Activated naive CD4-positive, alpha-beta T cell treated with anti-CD3 and anti-CD28 coated beads for 36 hours (primary cell): ENCODE results near the gene STX5. TPM values are rescaled to one million over a fixed set of nuclear protein-coding genes. Genes with fewer than 3 reads are reported as not detected.
"Not testable (repeated sequence)": the region's sequence is repeated elsewhere in the genome, so short reads cannot be mapped to it uniquely, and the experiment has no call there.

ENCODE experiments used
- CTCF ChIA-PET: fragments of 350-600 bp; sonication (Branson Sonifier 250); formaldehyde crosslinking; loops from one replicate; lab custom pipeline; 2021; ENCODE audit warnings: antibody characterized with exemption; lab: Charles Lee
- DNase-seq: peaks from one replicate; pipeline ENCODE4 v3.0.0-alpha.2; 2020
- H3K27ac Mint-ChIP-seq: one replicate; pipeline ENCODE4 v1.8.0; 2021; ENCODE audit warnings: mild to moderate bottlenecking, mixed read lengths
- H3K27me3 Mint-ChIP-seq: one replicate; pipeline ENCODE4 v1.8.0; 2021; ENCODE audit warnings: low read depth, mixed read lengths
- H3K36me3 Mint-ChIP-seq: one replicate; pipeline ENCODE4 v1.8.0; 2021; ENCODE audit warnings: low read depth, mixed read lengths
- H3K4me1 Mint-ChIP-seq: one replicate; pipeline ENCODE4 v1.8.0; 2021; ENCODE audit warnings: low read depth, mixed read lengths
- H3K4me3 Mint-ChIP-seq: one replicate; pipeline ENCODE4 v1.8.0; 2021; ENCODE audit warnings: mild to moderate bottlenecking, moderate library complexity, mixed read lengths
- H3K9me3 Mint-ChIP-seq: one replicate; pipeline ENCODE4 v1.8.0; 2021; ENCODE audit warnings: mixed read lengths
- intact Hi-C: fragments of 100-400 bp; cut with micrococcal nuclease; formaldehyde crosslinking; loops from one replicate; pipeline ENCODE4 v1.15.1; 2023
- total RNA-seq, 2 experiments: library from RNA; stranded (reverse); gene quantifications; one replicate each; pipeline ENCODE4 v1.2.3, GENCODE V29; 2021

The STX5 gene
- total RNA-seq, 2 experiments from 2014 or later = 22.7 to 23.0 TPM

DNA sequence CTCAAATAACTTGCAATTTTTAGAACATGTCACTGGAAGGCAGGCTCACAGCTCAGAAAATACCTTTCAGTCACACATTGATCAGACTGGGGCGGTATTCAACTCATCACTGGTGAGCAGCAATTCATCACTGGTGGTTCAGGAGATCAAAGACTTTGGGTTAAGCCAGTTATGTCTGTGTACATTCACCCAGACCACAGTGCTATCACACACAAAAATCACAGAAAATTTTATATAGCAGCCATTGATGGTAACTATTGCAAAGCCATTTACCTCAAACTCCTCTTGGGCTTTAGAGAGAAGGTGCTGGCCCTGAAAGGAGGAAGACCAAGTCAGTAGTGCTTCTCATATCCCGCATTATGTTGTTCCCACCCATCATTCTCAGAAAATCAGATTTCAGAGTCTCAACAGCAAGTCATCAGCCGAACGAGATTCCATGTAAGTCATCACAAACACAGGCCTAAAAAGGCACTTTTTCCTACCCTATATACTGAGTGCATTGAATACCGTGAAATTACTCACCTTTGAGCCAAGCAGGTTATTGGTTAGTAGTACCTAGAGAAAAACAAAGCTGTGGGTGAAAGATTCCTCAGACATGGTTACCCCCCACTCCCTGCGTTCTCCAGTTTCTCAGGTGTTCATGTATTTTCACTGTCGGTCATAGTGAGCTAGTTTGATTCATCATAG is 21.6 kb upstream of the STX5 start:
- H3K4me3 Mint-ChIP-seq = peak overlapping the region; percentile 99
- H3K27me3 Mint-ChIP-seq = no peaks in the 10 kb centered on the region
- H3K9me3 Mint-ChIP-seq = no peaks in the 10 kb centered on the region
- peaks cover 37% of the 10 kb centered on the region for H3K4me1 Mint-ChIP-seq
- peak overlapping the region; percentile 96 for H3K27ac Mint-ChIP-seq
- peak; percentile 49 for DNase-seq
- peaks cover 61% of the 10 kb centered on the region for H3K36me3 Mint-ChIP-seq
- CTCF ChIA-PET = interaction anchor here (0.8 to 2.5 kb wide), 5 partner anchors 9 to 288 kb away, joined by 3 to 6 read pairs (median 4); partner anchors contain the start of gene SLC3A2
- intact Hi-C loops = no loop called here

DNA sequence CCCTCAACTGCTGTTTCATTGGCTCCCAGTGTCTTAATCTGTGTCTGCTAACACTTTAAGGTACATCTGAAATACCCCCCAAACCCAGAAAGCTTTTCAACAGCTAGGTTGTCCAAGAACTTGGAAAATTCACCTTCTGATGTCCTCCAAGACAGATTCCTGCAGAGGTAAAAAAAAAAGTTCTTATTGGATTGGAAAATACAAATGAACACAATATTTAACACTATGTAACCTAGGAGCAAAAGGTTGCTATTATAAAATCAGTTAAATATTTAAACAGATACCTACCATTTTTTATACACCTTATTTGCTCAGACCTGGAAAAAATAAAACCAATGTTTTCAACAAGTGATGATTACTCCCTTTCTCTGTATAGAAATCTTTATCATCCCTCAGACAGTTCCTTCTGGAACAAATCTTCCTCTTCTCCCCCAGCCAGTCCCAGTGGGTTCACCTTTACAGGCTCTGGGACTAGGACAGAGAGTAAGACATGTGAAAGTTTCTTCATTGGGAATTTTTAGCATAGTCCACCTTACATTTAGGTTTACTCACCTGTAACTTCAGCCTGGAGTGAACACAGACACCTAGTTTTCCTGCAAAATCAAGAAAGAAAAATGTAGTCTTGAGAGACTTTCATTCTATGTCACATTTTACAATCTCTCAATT is 20.8 kb upstream of the STX5 start:
- CTCF ChIA-PET = interaction anchor here (0.7 to 0.8 kb wide), 2 partner anchors 59 to 287 kb away, joined by 3 read pairs; no protein-coding TSS in a partner anchor
- Mint-ChIP-seq H3K4me3 (peak overlapping the region; percentile 99), H3K27me3 (no peaks in the 10 kb centered on the region), H3K9me3 (no peaks in the 10 kb centered on the region), H3K4me1 (peaks cover 30% of the 10 kb centered on the region), H3K36me3 (peaks cover 53% of the 10 kb centered on the region), H3K27ac (peak overlapping the region; percentile 96)
- no peak for DNase-seq
- intact Hi-C loops = no loop called here

DNA sequence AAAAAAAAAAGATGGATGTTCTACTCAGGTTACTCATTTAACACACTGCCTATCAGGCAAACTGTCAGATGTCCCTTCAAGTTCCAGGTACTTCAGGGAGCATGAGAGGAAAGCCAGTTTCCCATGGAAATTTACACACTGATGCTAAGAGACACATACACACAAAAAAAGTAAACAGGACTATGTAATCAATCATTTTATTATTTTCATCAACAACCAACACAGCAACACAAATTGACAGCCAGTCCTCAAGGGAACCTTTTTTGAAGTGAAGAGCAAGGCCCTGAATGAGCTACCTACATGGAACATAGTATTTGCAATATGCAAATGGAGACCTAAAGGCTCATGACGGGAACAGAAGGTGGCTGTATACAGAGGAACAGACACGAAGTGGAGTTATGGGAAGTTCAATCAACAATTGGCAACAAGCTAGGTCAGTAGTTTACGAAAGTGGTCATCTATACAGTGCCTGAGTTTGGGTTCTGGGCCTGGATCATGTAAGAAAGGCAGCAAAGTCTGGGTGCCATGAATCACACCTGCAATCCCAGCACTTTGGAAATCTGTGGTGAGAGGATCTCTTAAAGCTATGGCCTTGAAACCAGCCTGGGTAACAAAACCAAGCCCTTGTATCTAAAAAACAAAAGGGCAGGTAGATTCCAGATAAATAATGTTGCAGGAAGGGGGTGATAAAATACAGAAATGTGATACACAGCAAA is 20.1 kb upstream of the STX5 start:
- no peaks in the 10 kb centered on the region for H3K27me3 Mint-ChIP-seq
- no peaks in the 10 kb centered on the region for H3K9me3 Mint-ChIP-seq
- peaks cover 23% of the 10 kb centered on the region for H3K4me1 Mint-ChIP-seq

DNA sequence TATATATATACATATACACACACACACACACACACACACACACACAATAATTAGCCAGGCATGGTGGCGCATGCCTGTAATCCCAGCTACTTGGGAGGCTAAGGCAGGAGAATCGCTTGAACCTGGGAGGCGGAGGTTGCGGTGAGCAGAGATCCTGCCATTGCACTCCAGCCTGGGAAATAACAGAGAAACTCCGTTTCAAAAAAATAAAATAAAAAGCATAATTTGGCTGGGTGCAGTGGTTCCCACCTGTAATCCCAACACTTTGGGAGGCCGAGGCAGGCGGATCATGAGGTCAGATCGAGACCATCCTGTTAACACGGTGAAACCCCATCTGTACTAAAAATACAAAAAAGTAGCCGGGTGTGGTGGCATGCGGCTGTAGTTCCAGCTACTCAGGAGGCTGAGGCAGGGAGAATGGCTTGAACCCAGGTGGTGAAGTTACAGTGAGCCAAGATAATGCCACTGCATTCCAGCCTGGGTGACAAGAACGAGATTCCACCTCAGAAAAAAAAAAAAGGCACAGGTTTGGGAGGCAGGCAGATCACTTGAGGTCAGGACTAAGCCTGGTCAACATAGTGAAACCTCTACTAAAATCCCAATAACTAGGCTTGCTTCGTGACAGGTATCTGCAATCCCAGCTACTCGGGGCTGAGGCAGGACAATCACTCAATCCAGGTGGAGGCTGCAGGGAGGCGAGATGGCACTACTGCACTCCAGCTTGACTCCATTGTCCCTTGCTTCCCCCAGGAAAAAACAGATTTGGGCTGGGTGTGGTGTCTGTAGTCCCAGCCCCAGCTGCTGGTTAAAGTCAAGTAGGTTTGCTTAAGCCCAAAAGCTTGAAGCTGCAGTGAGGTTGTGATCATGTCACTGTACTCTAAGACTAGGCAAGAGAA is 19.3 kb upstream of the STX5 start:
- CTCF ChIA-PET = interaction anchor here (0.6 to 2.2 kb wide), 2 partner anchors 10 to 42 kb away, joined by 3 to 7 read pairs; no protein-coding TSS in a partner anchor
- Mint-ChIP-seq H3K4me1 (peaks cover 23% of the 10 kb centered on the region), H3K27me3 (no peaks in the 10 kb centered on the region), H3K9me3 (no peaks in the 10 kb centered on the region), H3K4me3 (peak overlapping the region; percentile 99), H3K36me3 (peaks cover 45% of the 10 kb centered on the region), H3K27ac (peak overlapping the region; percentile 84)
- DNase-seq = no peak
- intact Hi-C loops = no loop called here

More for the DNA sequence above, 20.1 kb upstream of the STX5 start:
- intact Hi-C loops = no loop called here
- Mint-ChIP-seq H3K4me3 (peak overlapping the region; percentile 99), H3K27ac (peak overlapping the region; percentile 84), H3K36me3 (peaks cover 49% of the 10 kb centered on the region)
- no peak for DNase-seq
- CTCF ChIA-PET = interaction anchor here (0.6 to 2.2 kb wide), 3 partner anchors 10 to 58 kb away, joined by 3 to 7 read pairs (median 3); no protein-coding TSS in a partner anchor

DNA sequence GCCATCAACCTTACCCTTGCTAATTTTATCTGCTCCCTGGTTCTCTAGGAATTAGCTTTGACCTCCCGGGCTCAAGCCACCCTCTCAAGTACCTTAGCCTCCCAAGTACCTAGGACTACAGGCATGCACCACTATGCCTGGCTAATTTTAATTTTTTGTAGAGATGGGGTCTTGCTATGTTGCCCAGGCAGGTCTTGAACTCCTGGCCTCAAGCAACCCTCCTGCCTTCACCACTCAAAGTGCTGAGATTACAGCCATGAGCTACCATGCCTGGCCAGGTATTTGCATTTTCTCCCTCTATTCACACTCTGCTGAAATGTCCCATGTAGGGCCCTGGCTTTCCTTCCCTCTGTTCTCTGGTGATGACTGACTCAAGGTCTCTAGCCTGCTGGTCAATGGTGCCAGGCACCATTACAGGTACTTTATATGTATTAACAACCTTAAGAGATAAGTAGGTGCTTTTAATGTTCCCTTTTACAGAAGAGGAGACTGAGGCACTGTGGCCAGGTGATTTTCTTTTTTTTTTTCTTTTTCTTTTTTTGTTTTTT is 16.0 kb upstream of the STX5 start:
- CTCF ChIA-PET = interaction anchor here (0.6 to 0.7 kb wide), 2 partner anchors 17 to 172 kb away, joined by 3 read pairs; no protein-coding TSS in a partner anchor
- intact Hi-C loops = no loop called here
- H3K27ac Mint-ChIP-seq = no peak overlapping the region
- peaks cover 13% of the 10 kb centered on the region for H3K36me3 Mint-ChIP-seq
- H3K4me1 Mint-ChIP-seq = peaks cover 17% of the 10 kb centered on the region
- no peak overlapping the region for H3K4me3 Mint-ChIP-seq
- no peaks in the 10 kb centered on the region for H3K27me3 Mint-ChIP-seq
- DNase-seq = no peak
- no peaks in the 10 kb centered on the region for H3K9me3 Mint-ChIP-seq

DNA sequence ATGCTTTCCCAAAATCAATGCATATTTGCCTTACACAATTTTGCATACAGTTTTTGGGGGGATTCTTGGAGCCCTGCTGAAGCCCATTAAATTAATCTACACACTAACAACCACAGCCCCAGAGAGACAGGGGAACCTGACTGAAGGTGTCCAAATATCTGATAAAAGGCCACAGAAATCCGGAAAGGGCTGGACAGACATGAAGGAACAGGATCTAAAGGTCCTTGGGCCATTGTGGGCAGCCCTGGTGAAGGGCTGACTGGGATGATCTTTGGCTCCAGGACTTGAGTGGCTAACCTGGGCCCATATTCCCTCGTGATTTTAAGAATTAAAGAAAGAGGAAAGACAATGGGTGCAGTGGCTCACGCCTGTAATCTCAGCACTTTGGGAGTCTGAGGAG is 14.3 kb upstream of the STX5 start:
- CTCF ChIA-PET = interaction anchor here (0.7 kb wide), 1 partner anchor 121 kb away, joined by 4 read pairs; no protein-coding TSS in a partner anchor
- Mint-ChIP-seq H3K36me3 (no peaks in the 10 kb centered on the region), H3K27ac (no peak overlapping the region), H3K27me3 (no peaks in the 10 kb centered on the region), H3K9me3 (no peaks in the 10 kb centered on the region), H3K4me1 (peaks cover 5% of the 10 kb centered on the region), H3K4me3 (no peak overlapping the region)
- intact Hi-C loops = no loop called here
- DNase-seq = no peak

DNA sequence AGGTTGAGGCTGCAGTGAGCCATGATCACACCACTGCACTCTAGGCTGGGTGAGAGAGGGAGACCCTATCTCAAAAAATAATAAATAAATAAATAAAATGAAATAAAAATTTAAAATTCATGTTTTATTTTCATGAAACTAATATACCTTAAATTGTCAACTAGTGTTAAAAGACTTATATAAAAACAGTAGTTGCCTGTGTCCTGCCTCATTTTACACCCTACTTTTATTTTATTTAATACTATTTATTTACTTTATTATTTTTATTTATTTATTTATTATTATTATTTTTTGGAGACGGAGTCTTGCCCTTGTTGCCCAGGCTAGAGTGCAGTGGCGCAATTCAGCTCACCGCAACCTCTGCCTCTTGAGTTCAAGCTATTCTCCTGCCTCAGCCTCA is 12.3 kb upstream of the STX5 start:
- DNase-seq = no peak
- Mint-ChIP-seq H3K4me1 (peaks cover 12% of the 10 kb centered on the region), H3K27me3 (no peaks in the 10 kb centered on the region), H3K27ac (no peak overlapping the region), H3K9me3 (no peaks in the 10 kb centered on the region), H3K36me3 (peaks cover 3% of the 10 kb centered on the region), H3K4me3 (no peak overlapping the region)
- CTCF ChIA-PET = interaction anchor here (1.4 kb wide), 2 partner anchors 11 to 17 kb away, joined by 4 to 6 read pairs; no protein-coding TSS in a partner anchor
- intact Hi-C loops = loop anchor here (5.0 kb wide), 1 partner anchor 272 kb away; the partner anchor contains the start of gene EEF1G

DNA sequence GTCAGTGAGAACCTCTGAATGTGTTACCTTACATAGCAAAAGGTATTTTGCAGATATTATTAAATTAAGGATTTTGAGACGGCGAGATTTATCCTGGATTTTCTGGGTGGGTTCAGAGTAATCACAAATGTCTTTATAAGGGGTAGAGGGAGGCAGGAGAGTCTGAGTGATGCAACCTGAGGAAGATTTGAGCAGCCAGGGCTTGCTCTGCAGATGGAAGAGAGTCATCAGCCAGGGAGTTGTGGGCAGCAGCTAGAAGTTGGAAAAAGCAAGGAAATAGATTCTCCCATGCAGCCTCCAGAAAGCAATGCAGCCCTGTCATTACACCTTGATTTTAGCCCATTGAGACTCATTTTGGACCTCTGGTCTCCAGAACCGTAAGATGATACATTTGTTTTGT is 11.6 kb upstream of the STX5 start:
- Mint-ChIP-seq H3K9me3 (no peaks in the 10 kb centered on the region), H3K4me1 (peaks cover 15% of the 10 kb centered on the region), H3K4me3 (no peak overlapping the region), H3K36me3 (peaks cover 7% of the 10 kb centered on the region), H3K27ac (no peak overlapping the region), H3K27me3 (no peaks in the 10 kb centered on the region)
- intact Hi-C loops = loop anchor here (5.0 kb wide), 1 partner anchor 271 kb away; the partner anchor contains the start of gene EEF1G
- CTCF ChIA-PET = interaction anchor here (1.4 kb wide), 1 partner anchor 18 kb away, joined by 4 read pairs; no protein-coding TSS in a partner anchor
- DNase-seq = no peak

DNA sequence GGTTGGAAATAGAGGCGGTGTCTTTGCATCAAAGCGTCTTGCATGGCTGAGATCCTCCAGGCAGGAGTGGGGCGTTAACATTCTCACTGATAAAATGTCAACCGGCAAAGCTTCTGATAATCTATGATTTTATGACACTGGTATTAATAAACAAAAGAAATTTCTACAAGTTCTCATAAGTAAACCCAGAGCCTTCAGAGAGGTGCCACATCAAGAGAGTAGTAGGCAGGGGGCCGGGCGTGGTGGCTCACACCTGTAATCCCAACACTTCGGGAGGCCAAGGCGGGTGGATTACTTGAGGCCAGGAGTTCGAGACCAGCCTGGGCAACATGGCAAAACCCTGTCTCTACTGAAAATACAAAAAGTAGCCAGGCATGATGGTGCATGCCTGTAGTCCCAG is 11.0 kb upstream of the STX5 start:
- peaks cover 15% of the 10 kb centered on the region for H3K4me1 Mint-ChIP-seq
- not testable (repeated sequence) for H3K4me3 Mint-ChIP-seq, H3K36me3 Mint-ChIP-seq, H3K27me3 Mint-ChIP-seq, H3K9me3 Mint-ChIP-seq, H3K27ac Mint-ChIP-seq
- peak; percentile 18 for DNase-seq
- CTCF ChIA-PET = interaction anchor here (0.7 to 1.0 kb wide), 3 partner anchors 25 to 57 kb away, joined by 3 to 4 read pairs (median 3); no protein-coding TSS in a partner anchor
- intact Hi-C loops = loop anchor here (1.0 to 5.0 kb wide), 3 partner anchors 12 to 271 kb away; partner anchors contain the start of gene EEF1G

DNA sequence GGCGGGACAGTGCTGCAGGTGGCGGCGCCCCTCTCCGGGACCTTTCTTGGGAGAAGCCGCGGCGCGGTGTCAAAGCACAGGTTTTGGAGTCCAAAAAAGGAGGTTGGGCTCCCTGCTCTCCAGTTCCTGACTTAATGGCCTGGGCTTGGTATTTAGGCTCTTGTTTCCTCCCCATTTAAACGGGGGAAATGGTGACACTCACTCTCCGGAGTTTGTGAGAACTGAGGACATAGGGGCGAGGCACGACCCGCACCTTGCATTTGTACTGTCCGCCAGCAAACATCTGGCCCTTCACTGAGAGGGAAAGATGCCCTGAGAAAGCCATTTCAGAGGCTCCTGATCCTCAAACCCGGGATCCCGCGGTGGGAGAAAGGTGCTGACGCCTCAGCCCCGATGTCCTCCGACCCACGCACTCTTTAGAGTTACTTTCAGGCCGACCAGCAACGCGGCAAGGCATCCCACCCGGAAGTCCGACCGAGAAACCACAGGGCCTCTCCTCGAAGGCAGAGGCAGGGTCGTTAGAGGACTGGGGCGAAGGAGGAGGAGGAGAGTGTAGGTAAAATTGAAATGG is 10.4 kb upstream of the STX5 start:
- intact Hi-C loops = loop anchor here (1.0 to 5.0 kb wide), 3 partner anchors 13 to 270 kb away; partner anchors contain the start of gene EEF1G
- peak; percentile 61 for DNase-seq
- H3K4me1 Mint-ChIP-seq = peaks cover 20% of the 10 kb centered on the region
- H3K27me3 Mint-ChIP-seq = no peaks in the 10 kb centered on the region
- CTCF ChIA-PET = interaction anchor here (0.7 to 1.7 kb wide), 4 partner anchors 10 to 56 kb away, joined by 3 to 5 read pairs (median 3); partner anchors contain the start of gene TEX54
- no peak overlapping the region for H3K27ac Mint-ChIP-seq
- H3K4me3 Mint-ChIP-seq = no peak overlapping the region
- peaks cover 12% of the 10 kb centered on the region for H3K36me3 Mint-ChIP-seq
- H3K9me3 Mint-ChIP-seq = no peaks in the 10 kb centered on the region
